Measurements from ENCODE around the gene HSFY1.
"Not testable (repeated sequence)": the region's sequence is repeated elsewhere in the genome, so short reads cannot be mapped to it uniquely, and the experiment has no call there.

Gene HSFY1

GRCh38 chrY:18546420-18546819 lies at the start of gene HSFY1:
Gene HSFY1, plus strand, starts transcription at chrY:18546720. Its CDS starts 68 bp downstream, at chrY:18546788.
- not testable (repeated sequence) for FAIRE-seq

GRCh38 chrY:18504266-18504665 lies 42.3 kb upstream of the HSFY1 start:
- FAIRE-seq = not testable (repeated sequence)

- FAIRE-seq = not testable (repeated sequence)
Measured at GRCh38 chrY:18530995-18531655, 15.4 kb upstream of the HSFY1 start.

GRCh38 chrY:18538952-18539351 lies 7.6 kb upstream of the HSFY1 start:
- FAIRE-seq = not testable (repeated sequence)

- not testable (repeated sequence) for FAIRE-seq
Measured at GRCh38 chrY:18553132-18553531, 6.6 kb downstream of the HSFY1 start.

GRCh38 chrY:18565915-18566314 lies 19.4 kb downstream of the HSFY1 start:
- not testable (repeated sequence) for FAIRE-seq

Data from A204.1 (cell line).